HEK293 (cell line): ENCODE results near the gene STX18.

Experiments used
- CTCF ChIA-PET: fragments of 350-600 bp; formaldehyde crosslinking; extraction: SDS; loops from one replicate; lab custom pipeline; 2021; ENCODE audit warnings: antibody characterized with exemption; lab: Yijun Ruan, JAX
- POLR2A ChIA-PET: fragments of 300-600 bp; formaldehyde crosslinking; extraction: SDS; loops from one replicate; lab custom pipeline; 2020; ENCODE audit warnings: antibody characterized with exemption, inconsistent platforms; lab: Yijun Ruan, JAX
- H3K27ac ChIP-seq: fragments of 200-500 bp; sonication (Bioruptor generic); 2 replicates; pipeline ENCODE4 v1.5.1; 2014; ENCODE audit warnings: low read depth, low read length, control low read depth, inconsistent platforms; ENCODE audit errors: extremely low read depth
- H3K36me3 ChIP-seq, 2 experiments: fragments of 200-500 bp in 1 of 2; sonication (Bioruptor generic) in 1 of 2; 1 replicate in 1 of 2; 2 replicates in 1 of 2; pipeline ENCODE4 v1.5.1; 2014 to 2017; ENCODE audit warnings: inconsistent platforms in 2 of 2, low read length in 2 of 2; ENCODE audit not compliant: control insufficient read depth in 2 of 2, insufficient read depth in 1 of 2
- H3K4me1 ChIP-seq: fragments of 200-500 bp; sonication (Bioruptor generic); 2 replicates; pipeline ENCODE4 v1.5.1; 2014; ENCODE audit warnings: mild to moderate bottlenecking, low read length, inconsistent platforms; ENCODE audit not compliant: control insufficient read depth, insufficient read depth
- H3K4me3 ChIP-seq: 2 replicates; pipeline ENCODE4 v1.5.1; 2011; ENCODE audit warnings: low read depth, mild to moderate bottlenecking, control low read depth, low read length, moderate library complexity
- H3K9me3 ChIP-seq: fragments of 200-500 bp; sonication (Bioruptor generic); 2 replicates; pipeline ENCODE4 v1.5.1; 2014; ENCODE audit warnings: low read depth, low read length, inconsistent platforms; ENCODE audit not compliant: control insufficient read depth, insufficient read depth
- BCL11A ChIP-seq: fragments of 450-650 bp; formaldehyde crosslinking; IDR thresholded peaks from 2 replicates; pipeline ENCODE4 v1.5.1; 2016; ENCODE audit warnings: low read depth, missing biosample characterization, missing genetic modification characterization
- GFI1B ChIP-seq: fragments of 450-650 bp; formaldehyde crosslinking; IDR thresholded peaks from 2 replicates; pipeline ENCODE4 v1.5.1; 2016; ENCODE audit warnings: missing biosample characterization, missing genetic modification characterization
- GLI4 ChIP-seq: fragments of 450-650 bp; formaldehyde crosslinking; IDR thresholded peaks from 2 replicates; pipeline ENCODE4 v1.5.1; 2016; ENCODE audit warnings: missing biosample characterization, missing genetic modification characterization
- HOXC10 ChIP-seq: sonication (generic); formaldehyde crosslinking; IDR thresholded peaks from 2 replicates; pipeline ENCODE4 v1.8.1; 2023; ENCODE audit warnings: mild to moderate bottlenecking, missing genetic modification reagents
- KLF16 ChIP-seq: fragments of 450-650 bp; formaldehyde crosslinking; IDR thresholded peaks from 2 replicates; pipeline ENCODE4 v1.5.1; 2017; ENCODE audit warnings: missing biosample characterization, missing genetic modification characterization
- KLF9 ChIP-seq: fragments of 450-650 bp; formaldehyde crosslinking; IDR thresholded peaks from 2 replicates; pipeline ENCODE4 v1.5.1; 2016; ENCODE audit warnings: missing biosample characterization, missing genetic modification characterization, low read depth
- MEIS1 ChIP-seq: sonication (generic); formaldehyde crosslinking; IDR thresholded peaks from 2 replicates; pipeline ENCODE4 v1.8.1; 2022; ENCODE audit warnings: missing genetic modification reagents, mild to moderate bottlenecking, borderline replicate concordance
- OVOL3 ChIP-seq: fragments of 450-650 bp; formaldehyde crosslinking; IDR thresholded peaks from 2 replicates; pipeline ENCODE4 v1.5.1; 2016; ENCODE audit warnings: missing biosample characterization, missing genetic modification characterization
- SALL2 ChIP-seq: fragments of 450-650 bp; formaldehyde crosslinking; IDR thresholded peaks from 2 replicates; pipeline ENCODE4 v1.5.0; 2017; ENCODE audit warnings: missing biosample characterization, mild to moderate bottlenecking, missing genetic modification characterization, borderline replicate concordance
- TSHZ1 ChIP-seq: fragments of 450-650 bp; formaldehyde crosslinking; IDR thresholded peaks from 2 replicates; pipeline ENCODE4 v1.5.1; 2016; ENCODE audit warnings: missing biosample characterization, missing genetic modification characterization, borderline replicate concordance
- ZBTB17 ChIP-seq: fragments of 450-650 bp; formaldehyde crosslinking; IDR thresholded peaks from 2 replicates; pipeline ENCODE4 v1.5.1; 2016; ENCODE audit warnings: missing biosample characterization, missing genetic modification characterization
- ZBTB48 ChIP-seq: fragments of 450-650 bp; formaldehyde crosslinking; IDR thresholded peaks from 2 replicates; pipeline ENCODE4 v1.5.1; 2016; ENCODE audit warnings: missing biosample characterization, missing genetic modification characterization
- ZNF114 ChIP-seq: fragments of 450-650 bp; formaldehyde crosslinking; IDR thresholded peaks from 2 replicates; pipeline ENCODE4 v1.5.0; 2017; ENCODE audit warnings: missing biosample characterization, missing genetic modification characterization
- ZNF146 ChIP-seq: fragments of 450-650 bp; formaldehyde crosslinking; IDR thresholded peaks from 2 replicates; pipeline ENCODE4 v1.5.1; 2016; ENCODE audit warnings: missing biosample characterization, missing genetic modification characterization
- ZNF157 ChIP-seq: fragments of 450-650 bp; formaldehyde crosslinking; IDR thresholded peaks from 2 replicates; pipeline ENCODE4 v1.5.1; 2016; ENCODE audit warnings: missing biosample characterization, missing genetic modification characterization
- ZNF175 ChIP-seq: fragments of 450-650 bp; formaldehyde crosslinking; IDR thresholded peaks from 2 replicates; pipeline ENCODE4 v1.5.1; 2016; ENCODE audit warnings: missing biosample characterization, missing genetic modification characterization
- ZNF202 ChIP-seq: fragments of 450-650 bp; formaldehyde crosslinking; IDR thresholded peaks from 2 replicates; pipeline ENCODE4 v1.5.1; 2016; ENCODE audit warnings: missing biosample characterization, missing genetic modification characterization, borderline replicate concordance
- ZNF223 ChIP-seq: fragments of 450-650 bp; formaldehyde crosslinking; IDR thresholded peaks from 2 replicates; pipeline ENCODE4 v1.5.1; 2016; ENCODE audit warnings: missing biosample characterization, missing genetic modification characterization
- ZNF292 ChIP-seq: fragments of 450-650 bp; formaldehyde crosslinking; IDR thresholded peaks from 2 replicates; pipeline ENCODE4 v1.5.1; 2016; ENCODE audit warnings: low read depth, missing biosample characterization, missing genetic modification characterization, borderline replicate concordance
- ZNF311 ChIP-seq: fragments of 450-650 bp; formaldehyde crosslinking; IDR thresholded peaks from 2 replicates; pipeline ENCODE4 v1.5.1; 2017; ENCODE audit warnings: missing biosample characterization, missing genetic modification characterization, borderline replicate concordance
- ZNF335 ChIP-seq: fragments of 450-650 bp; formaldehyde crosslinking; conservative IDR thresholded peaks from 2 replicates; pipeline ENCODE4 v1.5.1; 2016; ENCODE audit warnings: missing biosample characterization, missing genetic modification characterization
- ZNF473 ChIP-seq: fragments of 450-650 bp; formaldehyde crosslinking; IDR thresholded peaks from 2 replicates; pipeline ENCODE4 v1.5.1; 2017; ENCODE audit warnings: missing biosample characterization, missing genetic modification characterization
- ZNF560 ChIP-seq: fragments of 450-650 bp; formaldehyde crosslinking; IDR thresholded peaks from 2 replicates; pipeline ENCODE4 v1.5.1; 2017; ENCODE audit warnings: missing biosample characterization, missing genetic modification characterization, borderline replicate concordance
- ZNF585B ChIP-seq: fragments of 450-650 bp; formaldehyde crosslinking; IDR thresholded peaks from 2 replicates; pipeline ENCODE4 v1.5.1; 2016; ENCODE audit warnings: missing biosample characterization, missing genetic modification characterization
- ZNF626 ChIP-seq: fragments of 450-650 bp; sonication (Bioruptor Pico); formaldehyde crosslinking; IDR thresholded peaks from 2 replicates; pipeline ENCODE4 v1.5.1; 2018; ENCODE audit warnings: missing biosample characterization, missing genetic modification characterization, inconsistent platforms
- ZNF645 ChIP-seq: fragments of 450-650 bp; formaldehyde crosslinking; IDR thresholded peaks from 2 replicates; pipeline ENCODE4; 2016; ENCODE audit warnings: missing biosample characterization, missing genetic modification characterization
- ZNF654 ChIP-seq: fragments of 450-650 bp; formaldehyde crosslinking; IDR thresholded peaks from 2 replicates; pipeline ENCODE4 v1.5.1; 2016; ENCODE audit warnings: low read depth, missing biosample characterization, missing genetic modification characterization
- ZNF664 ChIP-seq: fragments of 450-650 bp; formaldehyde crosslinking; IDR thresholded peaks from 2 replicates; pipeline ENCODE4 v1.5.1; 2016; ENCODE audit warnings: missing biosample characterization, missing genetic modification characterization
- ZNF768 ChIP-seq: fragments of 450-650 bp; formaldehyde crosslinking; IDR thresholded peaks from 2 replicates; pipeline ENCODE4 v1.5.1; 2018; ENCODE audit warnings: missing biosample characterization, mild to moderate bottlenecking, missing genetic modification characterization
- ZNF777 ChIP-seq: fragments of 450-650 bp; formaldehyde crosslinking; IDR thresholded peaks from 2 replicates; pipeline ENCODE4 v1.5.1; 2017; ENCODE audit warnings: missing biosample characterization, missing genetic modification characterization, borderline replicate concordance
- ZNF843 ChIP-seq: fragments of 450-650 bp; formaldehyde crosslinking; IDR thresholded peaks from 2 replicates; pipeline ENCODE4 v1.5.1; 2016; ENCODE audit warnings: missing biosample characterization, missing genetic modification characterization
- ZSCAN5A ChIP-seq: fragments of 450-650 bp; formaldehyde crosslinking; IDR thresholded peaks from 2 replicates; pipeline ENCODE4 v1.5.1; 2016; ENCODE audit warnings: missing biosample characterization, missing genetic modification characterization

The STX18 gene

GRCh38 chr4:4541661-4542570 lies at the start of gene STX18:
TSS of gene STX18 (minus strand) at chr4:4542048. CDS start at chr4:4541964, 84 bp downstream.
- Histone ChIP-seq H3K36me3 (peaks cover 0 to 14% of the 10 kb centered on the region in 2 experiments; a peak in 1 of 3 replicates), H3K4me3 (peak within 1 kb of the TSS; percentile 94), H3K4me1 (0 out of 2 replicates have a peak, but pooled peaks cover 3% of the 10 kb centered on the region), H3K27ac (peak within 1 kb of the TSS; percentile 65), H3K9me3 (no peaks in the 10 kb centered on the region)
- CTCF ChIA-PET: interaction anchor here (1.2 to 2.1 kb wide), 2 partner anchors 9 to 22 kb away, joined by 4 to 9 read pairs; no protein-coding TSS in a partner anchor
- POLR2A ChIA-PET: no interaction called here
- TF ChIP-seq BCL11A (0 out of 2 replicates have a peak, but pooled peaks have one; percentile 15), ZNF645 (0 out of 2 replicates have a peak, but pooled peaks have one; percentile 68), ZNF223 (tag by site-specific recombination) (no peak), ZNF626 (tag by site-specific recombination) (0 out of 2 replicates have a peak, but pooled peaks have one; percentile 20), ZBTB17 (tag by site-specific recombination) (peak; percentile 97), ZNF175 (no peak), ZNF114 (tag by site-specific recombination) (no peak), ZNF311 (no peak), ZNF777 (peak; percentile 70; the same call in 1 of the 2 replicates), ZNF664 (tag by site-specific recombination) (peak; percentile 57; the same call in 1 of the 2 replicates), ZNF473 (no peak), ZNF146 (peak; percentile 81), MEIS1 (CRISPR knock-in tag) (no peak), ZNF292 (tag by site-specific recombination) (no peak), ZNF843 (tag by site-specific recombination) (peak; percentile 83), ZNF202 (tag by site-specific recombination) (no peak), ZNF654 (tag by site-specific recombination) (no peak), GLI4 (tag by site-specific recombination) (peak; percentile 99), ZBTB48 (tag by site-specific recombination) (peak; percentile 62; the same call in 1 of the 2 replicates), ZNF335 (tag by site-specific recombination) (peak; percentile 76), KLF9 (tag by site-specific recombination) (peak; percentile 77), KLF16 (tag by site-specific recombination) (peak; percentile 97), OVOL3 (tag by site-specific recombination) (0 out of 2 replicates have a peak, but pooled peaks have one; percentile 49), SALL2 (tag by site-specific recombination) (peak; percentile 98), ZSCAN5A (tag by site-specific recombination) (peak; percentile 97), TSHZ1 (peak; percentile 81; the same call in 1 of the 2 replicates), ZNF768 (tag by site-specific recombination) (no peak), HOXC10 (CRISPR knock-in tag) (no peak), ZNF585B (no peak), GFI1B (tag by site-specific recombination) (peak; percentile 60; the same call in 1 of the 2 replicates), ZNF560 (tag by site-specific recombination) (no peak), ZNF157 (tag by site-specific recombination) (no peak)
